GM21723 (cell line): ENCODE data around the gene TXNL4A.

Experiments
- ATAC-seq: cut with Tn5 transposase; IDR thresholded peaks from one replicate; pipeline ENCODE4 v1.9.1; 2021; ENCODE audit warnings: mild to moderate bottlenecking, moderate library complexity; ENCODE audit not compliant: unreplicated experiment

TXNL4A gene

GRCh38 chr18:79921984-79922965, 66.1 kb downstream of the TXNL4A start:
- ATAC-seq, result no peak
